Measurements from ENCODE around the gene SMCR8. TPM values are rescaled to one million over a fixed set of nuclear protein-coding genes. Genes with fewer than 3 reads are reported as not detected.

SMCR8 gene
- total and polyA plus RNA-seq, 2 of the 4 experiments (the other 2 are of a cell fraction), result 7.1 to 10.9 TPM

- H2BK120ac ChIP-seq (ENCODE audit: low read depth, low read length), result no peak overlapping the region
Observed at GRCh38 chr17:18353541-18353940, 38.4 kb downstream of the SMCR8 start.

More at GRCh38 chr17:18353541-18353940, 38.4 kb downstream of the SMCR8 start:
- no CpG with 5 or more reads among the region's 6 CpGs for WGBS, 2 experiments (ENCODE audit: extremely low coverage in 2 of 2, insufficient read length in 1 of 2)
- Histone ChIP-seq H3K56ac (ENCODE audit: extremely low read depth, insufficient read depth, low read length) (no peak overlapping the region), H3K9ac (ENCODE audit: low read depth, low read length) (no peak overlapping the region), H3K79me1 (ENCODE audit: low read depth in 1 of 2, low read length in 2 of 2) (no peaks in the 10 kb centered on the region), H2AK5ac (ENCODE audit: low read depth, low read length) (no peak overlapping the region), H4K5ac (ENCODE audit: low read depth, low read length) (no peak overlapping the region), H4K8ac (ENCODE audit: low read depth in 2 of 2, low read length in 2 of 2) (no peak overlapping the region), H3K27me3 (ENCODE audit: control insufficient read depth, insufficient read depth, low read length) (no peaks in the 10 kb centered on the region), H3K36me3 (ENCODE audit: control insufficient read depth, insufficient read depth, low read length) (no peaks in the 10 kb centered on the region), H3K18ac (ENCODE audit: low read depth, low read length) (no peak overlapping the region), H3K9me1 (ENCODE audit: insufficient read depth, low read length) (no peaks in the 10 kb centered on the region), H3K4me3 (ENCODE audit: insufficient read depth, low read depth, low read length) (no peak overlapping the region), H3K23ac (ENCODE audit: low read depth, low read length) (no peak overlapping the region), H3K9me3 (ENCODE audit: control insufficient read depth, insufficient read depth, low read length) (no peaks in the 10 kb centered on the region), H2AFZ (replicated peaks; ENCODE audit: low read length, poor library complexity) (no peak overlapping the region), H3K14ac (replicated peaks; ENCODE audit: low read depth, low read length) (no peak overlapping the region), H3K27ac (ENCODE audit: insufficient read depth, low read length) (no peak overlapping the region), H4K20me1 (ENCODE audit: insufficient read depth, low read length) (no peaks in the 10 kb centered on the region), H3K4ac (ENCODE audit: low read depth, low read length) (no peak overlapping the region), H3K4me2 (ENCODE audit: low read depth, low read length) (no peak overlapping the region), H4K91ac (ENCODE audit: insufficient read depth, low read depth, low read length) (no peak overlapping the region), H2BK5ac (ENCODE audit: low read depth, low read length, poor library complexity, severe bottlenecking) (no peak overlapping the region), H2BK20ac (ENCODE audit: low read depth, low read length) (no peak overlapping the region), H2BK15ac (ENCODE audit: low read depth, low read length) (no peak overlapping the region), H3K4me1 (ENCODE audit: control insufficient read depth, insufficient read depth, low read length) (no peaks in the 10 kb centered on the region), H2AK9ac (replicated peaks; ENCODE audit: low read depth, low read length, poor library complexity) (no peak overlapping the region)
- ATAC-seq (ENCODE audit: low read depth) (no peak), DNase-seq (no peak)
- ChIA-PET POLR2A (ENCODE audit: unreplicated experiment) (no interaction called here), CTCF (no interaction called here)
- no peak for TF ChIP-seq RAD21 (IDR thresholded peaks at IDR 0.05; ENCODE audit: low read length)
- no peak for TF ChIP-seq MAFK (IDR thresholded peaks at IDR 0.05; ENCODE audit: low read depth, low read length)
- TF ChIP-seq USF2 (IDR thresholded peaks at IDR 0.05; ENCODE audit: low read depth, low read length), result no peak
- TF ChIP-seq SMC3 (IDR thresholded peaks at IDR 0.05; ENCODE audit: low read depth, low read length), result no peak
- no peak for TF ChIP-seq FOS (IDR thresholded peaks at IDR 0.05; ENCODE audit: low read depth, low read length)
- TF ChIP-seq CHD1 (IDR thresholded peaks at IDR 0.05; ENCODE audit: low read depth, low read length), result no peak
- BruUV-seq (replicated peaks), result no TSS peak
- dilution Hi-C loops (cut with HindIII; ENCODE audit: low sequenced_read_pairs, unreplicated experiment), result no loop called here
- intact Hi-C loops (cut with micrococcal nuclease), result no loop called here
- in situ Hi-C loops (cut with MboI; ENCODE audit: low sequenced_read_pairs), result no loop called here

All from IMR-90 (cell line).